ENCODE results near the gene CACYBP.

GRCh38 chr1:174964261-174964971 is 35.3 kb upstream of the CACYBP start:
- TF ChIP-seq CTCF (IDR thresholded peaks at IDR 0.05) (no peak), CEBPB (IDR thresholded peaks at IDR 0.05) (no peak), REST (IDR thresholded peaks at IDR 0.05) (no peak), ELK1 (IDR thresholded peaks at IDR 0.05; ENCODE audit: low read depth, low read length) (no peak), CBX8 (IDR thresholded peaks at IDR 0.05) (no peak), ESRRA (IDR thresholded peaks at IDR 0.05; ENCODE audit: borderline replicate concordance, low read length) (no peak), POLR2A (IDR thresholded peaks at IDR 0.05; ENCODE audit: low read length) (no peak), KDM1A (IDR thresholded peaks at IDR 0.05; ENCODE audit: low read depth) (no peak)

Data from A549 (cell line).